CD14-positive monocyte (primary cell): ENCODE measurements around the gene FADS3. TPM values are rescaled to one million over a fixed set of nuclear protein-coding genes. Genes with fewer than 3 reads are reported as not detected.
A peak's percentile ranks its signal among the peaks of the same experiment; 100 is the strongest.

ENCODE experiments used
- DNase-seq, 3 donors: peaks; one replicate each; pipeline ENCODE4 v3.0.0-alpha.2; 2011 to 2022
- H2AFZ ChIP-seq: 2 replicates; pipeline ENCODE4 v1.6.0; 2012; ENCODE audit warnings: mild to moderate bottlenecking, low read depth, low read length, inconsistent platforms; ENCODE audit not compliant: insufficient read depth, poor library complexity, severe bottlenecking
- H3K27ac ChIP-seq, 2 donors: 1 replicate in 1 of 2; 2 replicates in 1 of 2; pipeline ENCODE4 v1.5.1; 2012 to 2013; ENCODE audit warnings: low read length in 2 of 2, control low read depth in 1 of 2, inconsistent platforms in 1 of 2, low read depth in 1 of 2, mild to moderate bottlenecking in 1 of 2
- H3K27me3 ChIP-seq, 2 donors: one replicate each; pipeline versions ENCODE4 v1.6.0 to v1.6.1; 2011 to 2013; ENCODE audit warnings: low read length in 2 of 2; ENCODE audit not compliant: control insufficient read depth in 2 of 2, insufficient read depth in 2 of 2
- H3K36me3 ChIP-seq, 2 donors: replicated peaks in 1 of 2; 1 replicate in 1 of 2; 2 replicates in 1 of 2; pipeline versions ENCODE4 v1.5.1 to v1.6.1; 2012 to 2013; ENCODE audit warnings: low read length in 2 of 2, control low read depth in 1 of 2, inconsistent platforms in 1 of 2, mild to moderate bottlenecking in 1 of 2; ENCODE audit not compliant: insufficient read depth in 2 of 2, control insufficient read depth in 1 of 2
- H3K4me1 ChIP-seq, 2 donors: 1 replicate in 1 of 2; 2 replicates in 1 of 2; pipeline versions ENCODE4 v1.5.1 to v1.6.1; 2012 to 2013; ENCODE audit warnings: low read length in 2 of 2, control low read depth in 1 of 2, inconsistent platforms in 1 of 2, mild to moderate bottlenecking in 1 of 2, moderate library complexity in 1 of 2; ENCODE audit not compliant: insufficient read depth in 2 of 2, control insufficient read depth in 1 of 2
- H3K4me2 ChIP-seq: replicated peaks from 2 replicates; pipeline ENCODE3; 2012; ENCODE audit warnings: low read length, moderate library complexity, mild to moderate bottlenecking; ENCODE audit not compliant: poor library complexity, severe bottlenecking; ENCODE audit errors: extremely low read depth
- H3K4me3 ChIP-seq, 3 experiments: fragments of 200-600 bp in 1 of 3; sonication (generic) in 1 of 3; replicated peaks in 1 of 3; 1 replicate in 2 of 3; 2 replicates in 1 of 3; pipeline ENCODE4 v1.5.1; 2011 to 2013; ENCODE audit warnings: low read length in 3 of 3, mild to moderate bottlenecking in 3 of 3, control low read depth in 2 of 3, low read depth in 2 of 3, inconsistent platforms in 1 of 3, moderate library complexity in 1 of 3
- H3K79me2 ChIP-seq: 2 replicates; pipeline ENCODE4 v1.6.0; 2012; ENCODE audit warnings: mild to moderate bottlenecking, control low read depth, inconsistent platforms, low read length, moderate library complexity; ENCODE audit not compliant: insufficient read depth
- H3K9ac ChIP-seq: 2 replicates; pipeline ENCODE4 v1.6.0; 2017; ENCODE audit warnings: low read length, mild to moderate bottlenecking; ENCODE audit not compliant: insufficient read depth, poor library complexity, severe bottlenecking
- H3K9me3 ChIP-seq, 2 donors: replicated peaks in 1 of 2; 1 replicate in 1 of 2; 2 replicates in 1 of 2; pipeline versions ENCODE4 v1.5.1 to v1.6.1; 2012 to 2013; ENCODE audit warnings: low read length in 2 of 2, control low read depth in 1 of 2; ENCODE audit not compliant: control insufficient read depth in 1 of 2, insufficient read depth in 1 of 2
- H4K20me1 ChIP-seq: 2 replicates; pipeline ENCODE4 v1.6.0; 2012; ENCODE audit warnings: mild to moderate bottlenecking, low read length, control low read depth, moderate library complexity; ENCODE audit not compliant: insufficient read depth
- H3K27ac Mint-ChIP-seq, 7 donors: one replicate each; pipeline ENCODE4 v1.8.0; 2020; ENCODE audit warnings: mild to moderate bottlenecking in 7 of 7, mixed read lengths in 7 of 7, moderate library complexity in 6 of 7, inconsistent platforms in 2 of 7
- H3K27me3 Mint-ChIP-seq, 3 donors: one replicate each; pipeline ENCODE4 v1.8.0; 2021 to 2022; ENCODE audit warnings: low read depth in 3 of 3, mild to moderate bottlenecking in 3 of 3, mixed read lengths in 3 of 3, moderate library complexity in 3 of 3, inconsistent platforms in 1 of 3
- H3K36me3 Mint-ChIP-seq, 2 donors: one replicate each; pipeline ENCODE4 v1.8.0; 2020; ENCODE audit warnings: mixed read lengths in 2 of 2, inconsistent platforms in 1 of 2, mild to moderate bottlenecking in 1 of 2
- H3K4me1 Mint-ChIP-seq: one replicate; pipeline ENCODE4 v1.8.0; 2020; ENCODE audit warnings: mild to moderate bottlenecking, mixed read lengths
- H3K4me3 Mint-ChIP-seq, 2 donors: one replicate each; pipeline ENCODE4 v1.8.0; 2020; ENCODE audit warnings: mild to moderate bottlenecking in 2 of 2, mixed read lengths in 2 of 2, moderate library complexity in 1 of 2
- H3K9me3 Mint-ChIP-seq, 7 donors: one replicate each; pipeline ENCODE4 v1.8.0; 2020 to 2022; ENCODE audit warnings: mixed read lengths in 7 of 7, mild to moderate bottlenecking in 6 of 7, moderate library complexity in 6 of 7, inconsistent platforms in 2 of 7
- CTCF ChIP-seq: fragments of 200-600 bp; IDR thresholded peaks from one replicate; pipeline ENCODE4 v1.8.0; 2022; ENCODE audit warnings: antibody characterized with exemption, mild to moderate bottlenecking
- WGBS: methylation state at CpG from one replicate; pipeline ENCODE4 v1.1.5; 2013; ENCODE audit warnings: missing lambda C conversion rate; ENCODE audit not compliant: insufficient coverage; 5-methylcytosine and 5-hydroxymethylcytosine counted together
- intact Hi-C, 2 donors: fragments of 100-400 bp; cut with micrococcal nuclease; formaldehyde crosslinking; loops; one replicate each; pipeline versions ENCODE4 v1.15.0 to v1.15.1; 2023
- polyA plus RNA-seq, 3 donors: library from polyadenylated mRNA; depleted of rRNA in 1 of 3; unstranded in 2 of 3; stranded (reverse) in 1 of 3; fragments of 300-500 nt in 2 of 3; fragments of >200 nt in 1 of 3; fragmentation: Illumina TruSeq in 2 of 3; gene quantifications; 1 replicate in 2 of 3; 2 replicates in 1 of 3; pipeline ENCODE4 v1.2.3, GENCODE V29; 2012 to 2021

The FADS3 gene
- polyA plus RNA-seq, 3 donors = 2.5 to 6.8 (median 5.8) TPM

- Histone ChIP-seq H3K4me2 (no peak overlapping the region), H3K36me3 (no peaks in the 10 kb centered on the region), H3K9me3 (no peaks in the 10 kb centered on the region), H2AFZ (no peak overlapping the region), H4K20me1 (no peaks in the 10 kb centered on the region), H3K27me3 (peaks cover 0 to 13% of the 10 kb centered on the region in 2 donors), H3K27ac (no peak overlapping the region), H3K4me3 (no peak overlapping the region), H3K79me2 (no peaks in the 10 kb centered on the region), H3K4me1 (peaks cover 3 to 5% of the 10 kb centered on the region in 2 donors), H3K9ac (no peak overlapping the region)
- Mint-ChIP-seq H3K36me3 (peaks cover 9 to 20% of the 10 kb centered on the region in 2 donors), H3K4me1 (peaks cover 7% of the 10 kb centered on the region), H3K27ac (peak overlapping the region in 1 of 7 donors; percentile 81), H3K4me3 (no peak overlapping the region), H3K27me3 (peaks cover 9 to 17% (median 13%) of the 10 kb centered on the region in 3 donors), H3K9me3 (no peaks in the 10 kb centered on the region)
- DNase-seq = no peak
- intact Hi-C loops = no loop called here
- no peak for TF ChIP-seq CTCF
- WGBS = 78% methylated on average over 4 of the region's 4 CpGs
These were observed 22.0 kb downstream of the FADS3 start for GRCh38 chr11:61869429-61869707.

- no peak overlapping the region for H3K9ac ChIP-seq
These were observed 22.5 kb downstream of the FADS3 start for GRCh38 chr11:61868571-61869428.

More at GRCh38 chr11:61868571-61869428, 22.5 kb downstream of the FADS3 start:
- no peaks in the 10 kb centered on the region for H3K79me2 ChIP-seq
- intact Hi-C loops = no loop called here
- no peak for DNase-seq
- H3K4me2 ChIP-seq = no peak overlapping the region
- H3K4me3 ChIP-seq = no peak overlapping the region
- H3K4me1 ChIP-seq = peaks cover 3 to 5% of the 10 kb centered on the region in 2 donors
- no peaks in the 10 kb centered on the region for H4K20me1 ChIP-seq
- Mint-ChIP-seq H3K9me3 (no peaks in the 10 kb centered on the region), H3K4me3 (no peak overlapping the region), H3K4me1 (peaks cover 7% of the 10 kb centered on the region), H3K27ac (no peak overlapping the region), H3K36me3 (peaks cover 9 to 22% of the 10 kb centered on the region in 2 donors), H3K27me3 (peaks cover 9 to 17% (median 13%) of the 10 kb centered on the region in 3 donors)
- TF ChIP-seq CTCF = no peak
- no peak overlapping the region for H3K27ac ChIP-seq
- WGBS = 95% methylated on average over 12 of the region's 14 CpGs
- peaks cover 0 to under 1% of the 10 kb centered on the region in 2 donors for H3K36me3 ChIP-seq
- H3K27me3 ChIP-seq = peaks cover 0 to 13% of the 10 kb centered on the region in 2 donors
- H3K9me3 ChIP-seq = no peaks in the 10 kb centered on the region
- H2AFZ ChIP-seq = no peak overlapping the region
